Uterus (tissue), 4 donors: ENCODE data around the gene B3GNT3. TPM values are rescaled to one million over a fixed set of nuclear protein-coding genes. Genes with fewer than 3 reads are reported as not detected.

ENCODE experiments used
- DNase-seq, 2 donors: peaks; one replicate each; pipeline ENCODE4 v3.0.0-alpha.2; 2019 to 2020
- H3K27ac ChIP-seq, 2 donors: fragments of 200-600 bp; sonication (generic); 1 replicate in 1 of 2; 2 replicates in 1 of 2; pipeline ENCODE4 v1.5.1; 2016 to 2018
- H3K27me3 ChIP-seq, 2 donors: fragments of 200-600 bp; sonication (generic); one replicate each; pipeline ENCODE4 v1.5.1; 2018 to 2019; ENCODE audit warnings: control low read depth in 1 of 2
- H3K36me3 ChIP-seq, 2 donors: fragments of 200-600 bp; sonication (generic); one replicate each; pipeline ENCODE4 v1.5.1; 2019; ENCODE audit warnings: control low read depth in 1 of 2
- H3K4me1 ChIP-seq, 2 donors: fragments of 200-600 bp; sonication (generic); one replicate each; pipeline ENCODE4 v1.5.1; 2018 to 2019; ENCODE audit warnings: control low read depth in 1 of 2
- H3K4me3 ChIP-seq, 2 donors: fragments of 200-600 bp; sonication (generic); 1 replicate in 1 of 2; 2 replicates in 1 of 2; pipeline ENCODE4 v1.5.1; 2018 to 2019; ENCODE audit warnings: mild to moderate bottlenecking in 1 of 2
- H3K9me3 ChIP-seq, 2 donors: fragments of 200-600 bp; sonication (generic); one replicate each; pipeline ENCODE4 v1.5.1; 2019; ENCODE audit warnings: control low read depth in 1 of 2
- POLR2A ChIP-seq, 2 donors: fragments of 450-650 bp; IDR thresholded peaks; one replicate each; pipeline ENCODE4 v1.6.1; 2016; ENCODE audit warnings: antibody characterized with exemption in 2 of 2, mild to moderate bottlenecking in 1 of 2, moderate library complexity in 1 of 2
- intact Hi-C: fragments of 100-400 bp; cut with DNase I; formaldehyde crosslinking; loops from one replicate; pipeline ENCODE4 v1.15.1; 2023; ENCODE audit warnings: low total_unique reads
- total RNA-seq, 4 donors: library from RNA; depleted of rRNA in 3 of 4; stranded (reverse); fragments of >200 nt in 3 of 4; gene quantifications; one replicate each; pipeline versions ENCODE4 v1.1.0 to v1.2.4, GENCODE V29; 2014 to 2023
- TF ChIP-seq, protein P1 (sequence below), 4 experiments: fragments of 200-600 bp in 2 of 4; fragments of 450-650 bp in 2 of 4; sonication (generic) in 2 of 4; IDR thresholded peaks; one replicate each; pipeline ENCODE4 v1.5.1; 2016 to 2019; ENCODE audit warnings: antibody characterized with exemption in 4 of 4, mild to moderate bottlenecking in 2 of 4, moderate library complexity in 1 of 4
- donor health status: DM: yes; HTN: yes; CAD: no.

The B3GNT3 gene
- total RNA-seq, 4 donors from 2014 or later = 1.4 TPM; not detected in 3

DNA sequence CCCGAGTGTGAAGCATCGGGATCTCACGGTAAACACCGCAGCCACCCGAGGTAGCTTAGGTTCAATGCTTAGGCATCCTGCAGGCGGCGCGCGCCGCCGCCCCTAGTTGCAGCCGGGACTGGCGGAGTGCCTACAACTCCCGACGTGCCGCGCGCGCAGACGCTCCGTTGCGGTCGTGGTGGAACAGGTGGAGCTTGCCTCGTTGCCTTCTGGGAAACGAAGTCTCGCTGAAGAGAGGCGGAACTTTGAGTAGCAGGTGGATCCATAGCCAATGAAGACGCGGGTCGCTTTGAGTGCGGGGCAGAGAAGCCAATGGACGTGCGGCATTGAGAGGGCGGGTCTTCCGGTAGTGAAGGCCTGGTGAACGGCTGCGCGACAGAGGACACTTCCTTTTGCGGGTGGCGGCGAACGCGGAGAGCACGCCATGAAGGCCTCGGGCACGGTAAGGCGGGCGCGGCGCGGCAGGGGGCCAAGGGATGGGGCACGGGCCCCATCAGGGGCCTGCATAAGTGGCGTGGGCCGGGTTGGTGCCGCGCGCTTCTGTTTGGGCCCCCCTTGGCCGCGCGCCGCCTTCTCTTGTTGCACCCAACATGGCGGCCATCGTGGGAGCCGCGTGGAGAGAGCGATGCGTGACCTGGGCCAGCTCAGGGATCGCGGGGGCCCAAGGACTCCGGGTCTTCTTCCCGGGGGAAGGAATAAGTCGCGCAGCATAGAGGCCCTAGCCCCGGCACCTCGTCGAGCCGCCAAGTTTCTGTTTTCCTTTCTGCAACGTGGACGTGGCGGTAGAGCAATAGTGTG, 64.8 kb downstream of the B3GNT3 start, which contains the start of gene RPL18A:
TSS of gene RPL18A (plus strand) at position 378 of the 798 bp plus-strand sequence. CDS start at position 425, 47 bp downstream.
- H3K36me3 ChIP-seq = no peaks in the 10 kb centered on the region

DNA sequence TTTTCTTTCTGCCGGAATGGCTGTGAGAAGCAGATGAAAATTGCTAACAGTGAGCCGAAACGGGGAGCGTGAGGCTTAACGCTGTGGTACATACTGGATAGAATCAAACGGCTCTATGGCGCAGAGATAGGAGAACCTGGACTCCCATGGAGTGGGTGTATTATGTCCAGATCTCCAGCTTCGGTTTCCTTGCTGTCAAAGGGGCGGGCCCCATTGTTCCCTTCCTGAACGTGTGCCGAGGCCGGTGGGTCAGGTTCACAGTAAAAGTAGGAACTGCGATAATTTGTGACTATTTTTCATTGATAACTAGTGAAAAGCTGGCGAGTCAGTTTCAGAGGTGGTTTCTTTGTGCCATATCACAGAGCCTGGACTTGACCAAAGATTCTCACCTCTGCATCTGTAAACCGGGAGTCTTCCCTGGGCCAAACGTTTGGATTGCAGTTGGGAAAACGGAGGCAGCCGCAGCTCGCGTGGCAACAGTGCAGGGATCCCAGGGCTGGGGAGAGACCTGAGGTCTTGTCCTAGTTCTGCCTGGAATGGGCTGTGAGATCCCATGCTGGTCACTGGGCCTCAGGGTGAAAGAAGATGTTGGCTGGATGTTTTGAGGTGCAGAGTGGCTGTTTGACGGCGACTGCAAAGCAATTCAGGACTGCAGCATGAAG, 65.5 kb downstream of the B3GNT3 start:
- peak overlapping the region; percentile 78 to 92 for H3K4me3 ChIP-seq
- TF ChIP-seq, protein P1, sequence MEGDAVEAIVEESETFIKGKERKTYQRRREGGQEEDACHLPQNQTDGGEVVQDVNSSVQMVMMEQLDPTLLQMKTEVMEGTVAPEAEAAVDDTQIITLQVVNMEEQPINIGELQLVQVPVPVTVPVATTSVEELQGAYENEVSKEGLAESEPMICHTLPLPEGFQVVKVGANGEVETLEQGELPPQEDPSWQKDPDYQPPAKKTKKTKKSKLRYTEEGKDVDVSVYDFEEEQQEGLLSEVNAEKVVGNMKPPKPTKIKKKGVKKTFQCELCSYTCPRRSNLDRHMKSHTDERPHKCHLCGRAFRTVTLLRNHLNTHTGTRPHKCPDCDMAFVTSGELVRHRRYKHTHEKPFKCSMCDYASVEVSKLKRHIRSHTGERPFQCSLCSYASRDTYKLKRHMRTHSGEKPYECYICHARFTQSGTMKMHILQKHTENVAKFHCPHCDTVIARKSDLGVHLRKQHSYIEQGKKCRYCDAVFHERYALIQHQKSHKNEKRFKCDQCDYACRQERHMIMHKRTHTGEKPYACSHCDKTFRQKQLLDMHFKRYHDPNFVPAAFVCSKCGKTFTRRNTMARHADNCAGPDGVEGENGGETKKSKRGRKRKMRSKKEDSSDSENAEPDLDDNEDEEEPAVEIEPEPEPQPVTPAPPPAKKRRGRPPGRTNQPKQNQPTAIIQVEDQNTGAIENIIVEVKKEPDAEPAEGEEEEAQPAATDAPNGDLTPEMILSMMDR (IDR thresholded peaks at IDR 0.05) = no peak
- no peak for TF ChIP-seq POLR2A (IDR thresholded peaks at IDR 0.05)
- H3K27me3 ChIP-seq = no peaks in the 10 kb centered on the region
- peaks cover 0 to 4% of the 10 kb centered on the region in 2 donors for H3K4me1 ChIP-seq
- H3K36me3 ChIP-seq = no peaks in the 10 kb centered on the region
- no peak for DNase-seq
- intact Hi-C loops = loop anchor here (10.0 kb wide), 1 partner anchor 134 kb away; no protein-coding TSS in a partner anchor
- no peaks in the 10 kb centered on the region for H3K9me3 ChIP-seq
- peak overlapping the region; percentile 87 to 88 for H3K27ac ChIP-seq

More for the DNA sequence above, 64.8 kb downstream of the B3GNT3 start, which contains the start of gene RPL18A:
- Histone ChIP-seq H3K27ac (peak within 1 kb of the TSS; percentile 87 to 88), H3K4me1 (peaks cover 0 to 4% of the 10 kb centered on the region in 2 donors), H3K27me3 (no peaks in the 10 kb centered on the region), H3K4me3 (peak within 1 kb of the TSS; percentile 78 to 92), H3K9me3 (no peaks in the 10 kb centered on the region)
- peak; percentile 99 for DNase-seq
- peak; percentile 94 to 98 for TF ChIP-seq POLR2A (IDR thresholded peaks at IDR 0.05)
- TF ChIP-seq, protein P1 (IDR thresholded peaks at IDR 0.05) = peak; percentile 85 to 93 (median 88)
- intact Hi-C loops = loop anchor here (10.0 kb wide), 1 partner anchor 135 kb away; no protein-coding TSS in a partner anchor

DNA sequence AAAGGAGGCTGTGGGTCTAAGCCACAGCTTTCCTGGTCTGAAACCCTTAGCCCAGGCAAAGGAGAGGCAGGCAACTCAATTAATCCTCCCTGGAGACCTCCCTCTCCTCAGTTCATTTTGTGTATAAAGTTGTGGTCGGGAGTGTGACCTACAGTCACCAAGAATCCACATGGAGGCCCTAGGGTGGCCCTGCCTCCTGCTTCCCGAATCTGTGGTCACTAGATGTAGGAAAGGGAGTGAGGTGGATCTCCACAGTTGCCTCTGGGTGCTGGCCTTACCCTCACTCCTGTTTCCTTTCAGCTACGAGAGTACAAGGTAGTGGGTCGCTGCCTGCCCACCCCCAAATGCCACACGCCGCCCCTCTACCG, 66.0 kb downstream of the B3GNT3 start:
- Histone ChIP-seq H3K27ac (peak overlapping the region; percentile 87 to 88), H3K36me3 (no peaks in the 10 kb centered on the region), H3K4me1 (peaks cover 0 to 4% of the 10 kb centered on the region in 2 donors), H3K9me3 (no peaks in the 10 kb centered on the region), H3K4me3 (peak overlapping the region; percentile 78 to 92), H3K27me3 (no peaks in the 10 kb centered on the region)
- intact Hi-C loops = loop anchor here (10.0 kb wide), 1 partner anchor 134 kb away; no protein-coding TSS in a partner anchor
- DNase-seq = no peak
- TF ChIP-seq POLR2A (IDR thresholded peaks at IDR 0.05) = no peak
- TF ChIP-seq, protein P1 (IDR thresholded peaks at IDR 0.05) = no peak

DNA sequence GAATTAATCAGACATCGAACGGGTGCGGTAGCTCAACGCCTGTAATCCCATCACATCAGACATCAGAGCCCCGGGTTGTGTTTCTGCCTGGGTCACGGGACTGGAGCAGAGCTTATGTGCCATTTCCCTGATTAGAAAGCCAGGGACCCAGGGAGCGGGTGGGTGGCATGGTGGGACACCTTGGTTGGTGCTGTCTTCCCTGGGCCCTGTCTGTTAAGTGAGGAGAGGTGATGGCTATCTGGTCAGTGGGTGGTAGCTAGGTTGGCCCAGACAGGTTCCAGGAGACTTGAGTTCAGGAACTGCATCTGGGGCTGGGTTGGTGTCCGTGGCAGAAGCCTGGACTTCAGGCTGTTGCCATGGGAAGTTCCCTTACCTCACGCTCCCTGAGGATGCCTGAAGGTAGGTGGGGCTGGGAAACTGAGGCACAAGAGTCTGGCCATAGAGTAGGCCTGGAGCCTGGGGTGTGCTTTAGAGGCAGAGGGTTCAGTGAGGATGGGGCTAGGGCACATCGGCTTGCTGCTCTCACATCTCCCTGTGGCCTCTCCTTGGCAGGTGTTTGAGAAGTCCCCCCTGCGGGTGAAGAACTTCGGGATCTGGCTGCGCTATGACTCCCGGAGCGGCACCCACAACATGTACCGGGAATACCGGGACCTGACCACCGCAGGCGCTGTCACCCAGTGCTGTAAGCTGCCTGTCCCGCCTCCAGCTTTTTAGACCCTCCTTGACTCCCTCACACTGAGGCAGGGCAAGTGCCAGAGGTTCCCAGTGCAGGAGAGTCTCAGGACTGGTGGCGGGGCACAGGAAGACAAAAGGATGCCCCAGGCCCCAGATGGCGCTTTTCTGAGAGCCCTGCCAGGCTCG, 66.8 kb downstream of the B3GNT3 start:
- no peak overlapping the region for H3K27ac ChIP-seq
- H3K36me3 ChIP-seq = no peaks in the 10 kb centered on the region
- H3K27me3 ChIP-seq = no peaks in the 10 kb centered on the region
- H3K9me3 ChIP-seq = no peaks in the 10 kb centered on the region
- DNase-seq = no peak
- peaks cover 0 to 4% of the 10 kb centered on the region in 2 donors for H3K4me1 ChIP-seq
- H3K4me3 ChIP-seq = no peak overlapping the region
- TF ChIP-seq POLR2A (IDR thresholded peaks at IDR 0.05) = no peak
- TF ChIP-seq, protein P1 (IDR thresholded peaks at IDR 0.05) = no peak
- intact Hi-C loops = loop anchor here (10.0 kb wide), 1 partner anchor 133 kb away; no protein-coding TSS in a partner anchor
